GM18517 (cell line): ENCODE data around the gene KLF15.
A peak's percentile ranks its signal among the peaks of the same experiment; 100 is the strongest.

Experiments
- ATAC-seq: cut with Tn5 transposase; IDR thresholded peaks from one replicate; pipeline ENCODE4 v1.9.1; 2021; ENCODE audit warnings: mild to moderate bottlenecking, moderate library complexity; ENCODE audit not compliant: unreplicated experiment

Gene KLF15

GRCh38 chr3:126364130-126364695 lies 7.0 kb upstream of the KLF15 start:
- ATAC-seq, result no peak

GRCh38 chr3:126361211-126361610 lies 4.0 kb upstream of the KLF15 start:
- no peak for ATAC-seq

- no peak for ATAC-seq
Measured at GRCh38 chr3:126360714-126361060, 3.5 kb upstream of the KLF15 start.

- ATAC-seq, result no peak
Measured at GRCh38 chr3:126360046-126360713, 3.0 kb upstream of the KLF15 start.

GRCh38 chr3:126358816-126359181 lies 1.6 kb upstream of the KLF15 start:
- ATAC-seq, result no peak

- no peak for ATAC-seq
Measured at GRCh38 chr3:126358038-126358815, 1.0 kb upstream of the KLF15 start.

GRCh38 chr3:126356373-126357264 lies 589 bp downstream of the KLF15 start:
- ATAC-seq, result peak; percentile 11

- ATAC-seq, result no peak
Measured at GRCh38 chr3:126355777-126356372, 1.3 kb downstream of the KLF15 start.

- no peak for ATAC-seq
Measured at GRCh38 chr3:126355251-126355650, 2.0 kb downstream of the KLF15 start.

- ATAC-seq, result no peak
Measured at GRCh38 chr3:126354776-126355175, 2.4 kb downstream of the KLF15 start.

GRCh38 chr3:126353694-126354321 lies 3.4 kb downstream of the KLF15 start:
- ATAC-seq, result no peak

GRCh38 chr3:126352476-126353454 lies 4.4 kb downstream of the KLF15 start:
- no peak for ATAC-seq

- ATAC-seq, result no peak
Measured at GRCh38 chr3:126351771-126352475, 5.3 kb downstream of the KLF15 start.

GRCh38 chr3:126351086-126351770 lies 6.0 kb downstream of the KLF15 start:
- ATAC-seq, result no peak

GRCh38 chr3:126350502-126351085 lies 6.6 kb downstream of the KLF15 start:
- no peak for ATAC-seq

GRCh38 chr3:126349611-126350501 lies 7.4 kb downstream of the KLF15 start:
- no peak for ATAC-seq

- no peak for ATAC-seq
Measured at GRCh38 chr3:126349071-126349470, 8.1 kb downstream of the KLF15 start.
